ENCODE results near the gene ATG7. TPM values are rescaled to one million over a fixed set of nuclear protein-coding genes. Genes with fewer than 3 reads are reported as not detected.
A peak's percentile ranks its signal among the peaks of the same experiment; 100 is the strongest.

ATG7 gene
- total RNA-seq, 1 experiment from 2014 or later = 29.3 TPM

DNA sequence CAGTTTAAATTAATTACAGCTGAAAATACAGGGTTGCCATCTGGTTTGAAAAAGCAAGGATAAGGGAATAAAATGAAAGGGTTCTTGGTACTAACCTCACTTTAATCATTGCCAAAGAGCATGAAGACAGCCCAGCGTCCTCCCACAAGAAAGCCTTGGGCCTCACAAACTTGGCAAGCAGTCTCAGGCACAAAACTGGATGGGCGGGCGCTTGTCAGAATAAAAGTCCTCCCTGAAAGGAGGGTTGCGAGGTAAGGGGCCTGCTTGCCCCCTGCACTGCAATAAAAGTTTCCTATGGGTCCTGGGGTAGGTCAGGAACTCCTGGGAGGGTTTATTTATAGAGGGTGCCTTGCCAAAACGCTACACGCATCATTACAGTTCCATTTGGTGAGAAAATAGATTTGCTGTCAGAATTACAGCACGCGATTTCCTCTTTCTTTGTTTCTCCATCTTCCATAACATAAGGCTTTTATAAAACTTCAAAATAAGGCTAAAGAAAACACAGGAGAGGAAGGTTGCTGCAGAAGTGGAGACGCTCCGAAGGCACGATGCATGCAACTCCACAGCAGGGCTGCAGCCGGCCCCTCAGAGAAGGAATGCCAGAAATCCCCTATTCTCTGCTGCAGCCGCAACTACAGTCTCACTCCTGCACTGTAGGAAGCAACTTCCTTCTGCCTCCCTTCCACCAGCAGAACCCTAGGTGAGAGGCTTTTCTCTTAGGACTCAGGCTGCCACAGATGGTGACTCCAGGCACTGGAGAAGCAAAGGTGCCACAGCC, 310.2 kb downstream of the ATG7 start:
- Histone ChIP-seq H3K36me3 (ENCODE audit: control insufficient read depth in 1 of 2, insufficient read depth in 2 of 2, low read length in 2 of 2) (no peaks in the 10 kb centered on the region), H3K79me2 (ENCODE audit: insufficient read depth, low read length) (peaks cover 56% of the 10 kb centered on the region), H3K4me2 (ENCODE audit: low read length) (peak overlapping the region; percentile 49), H3K27ac (ENCODE audit: low read depth, low read length) (no peak overlapping the region), H3K9me2 (ENCODE audit: insufficient read depth) (no peaks in the 10 kb centered on the region), H3K27me3 (ENCODE audit: insufficient read depth, low read length) (no peaks in the 10 kb centered on the region), H2AFZ (ENCODE audit: low read depth, low read length, poor library complexity, severe bottlenecking) (no peak overlapping the region), H3K9ac (ENCODE audit: low read length) (no peak overlapping the region), H3K4me3 (replicated peaks in 1 of 2; ENCODE audit: low read depth in 1 of 2, low read length in 2 of 2) (no peak overlapping the region), H3K9me3 (ENCODE audit: control insufficient read depth in 1 of 2, insufficient read depth in 1 of 2, low read depth in 1 of 2, low read length in 2 of 2) (no peaks in the 10 kb centered on the region), H3K4me1 (ENCODE audit: control insufficient read depth in 1 of 2, insufficient read depth in 2 of 2, low read length in 2 of 2) (peaks cover 9 to 16% of the 10 kb centered on the region in 2 experiments; a peak in 3 of 4 replicates), H4K20me1 (ENCODE audit: insufficient read depth) (no peaks in the 10 kb centered on the region)
- POLR2A ChIA-PET = no interaction called here
- TF ChIP-seq TCF7L2 (IDR thresholded peaks at IDR 0.05; ENCODE audit: borderline replicate concordance, extremely low read depth, insufficient read depth, insufficient read length) (no peak), SIN3A (IDR thresholded peaks at IDR 0.05; ENCODE audit: low read depth) (no peak), SP1 (IDR thresholded peaks at IDR 0.05; ENCODE audit: low read depth) (peak; percentile 36)
- TF ChIP-seq, protein P1, sequence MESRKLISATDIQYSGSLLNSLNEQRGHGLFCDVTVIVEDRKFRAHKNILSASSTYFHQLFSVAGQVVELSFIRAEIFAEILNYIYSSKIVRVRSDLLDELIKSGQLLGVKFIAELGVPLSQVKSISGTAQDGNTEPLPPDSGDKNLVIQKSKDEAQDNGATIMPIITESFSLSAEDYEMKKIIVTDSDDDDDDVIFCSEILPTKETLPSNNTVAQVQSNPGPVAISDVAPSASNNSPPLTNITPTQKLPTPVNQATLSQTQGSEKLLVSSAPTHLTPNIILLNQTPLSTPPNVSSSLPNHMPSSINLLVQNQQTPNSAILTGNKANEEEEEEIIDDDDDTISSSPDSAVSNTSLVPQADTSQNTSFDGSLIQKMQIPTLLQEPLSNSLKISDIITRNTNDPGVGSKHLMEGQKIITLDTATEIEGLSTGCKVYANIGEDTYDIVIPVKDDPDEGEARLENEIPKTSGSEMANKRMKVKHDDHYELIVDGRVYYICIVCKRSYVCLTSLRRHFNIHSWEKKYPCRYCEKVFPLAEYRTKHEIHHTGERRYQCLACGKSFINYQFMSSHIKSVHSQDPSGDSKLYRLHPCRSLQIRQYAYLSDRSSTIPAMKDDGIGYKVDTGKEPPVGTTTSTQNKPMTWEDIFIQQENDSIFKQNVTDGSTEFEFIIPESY (IDR thresholded peaks at IDR 0.05; ENCODE audit: extremely low read depth, insufficient replicate concordance, low read length) = no peak
- DNase-seq (ENCODE audit: low read depth, low spot score) (no peak), ATAC-seq (no peak)
- intact Hi-C loops (cut with micrococcal nuclease) = no loop called here
- CTCF ChIA-PET = no interaction called here
- RAD21 ChIA-PET (ENCODE audit: low non-redundant PET in 1 of 2, low total read pairs in 2 of 2, uncharacterized antibody in 2 of 2, unreplicated experiment in 2 of 2) = no interaction called here
- BruUV-seq (replicated peaks) = no TSS peak

DNA sequence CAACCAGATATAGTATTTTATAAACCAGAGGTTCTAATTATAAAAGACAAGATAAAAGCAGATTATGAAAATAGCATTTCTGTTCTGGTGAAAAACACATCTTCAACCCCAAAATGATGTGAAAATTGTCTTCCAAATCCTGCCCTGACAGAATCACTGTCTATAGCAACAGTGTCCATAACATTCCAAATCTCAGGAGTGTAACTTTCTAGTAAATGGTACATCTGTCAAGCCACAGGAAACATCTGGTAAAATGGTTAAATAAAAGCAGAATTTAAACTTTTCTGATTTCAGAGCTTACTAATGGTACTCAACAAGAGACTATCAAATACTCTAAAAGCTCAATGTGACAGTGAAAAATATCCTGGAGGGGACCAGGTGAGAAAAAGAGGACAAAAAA, 311.0 kb downstream of the ATG7 start:
- Histone ChIP-seq H3K4me2 (ENCODE audit: low read length) (no peak overlapping the region), H3K27ac (ENCODE audit: low read depth, low read length) (no peak overlapping the region)
- POLR2A ChIA-PET = no interaction called here

More for the DNA sequence above, 311.0 kb downstream of the ATG7 start:
- no peaks in the 10 kb centered on the region for H4K20me1 ChIP-seq (ENCODE audit: insufficient read depth)
- H3K9ac ChIP-seq (ENCODE audit: low read length) = no peak overlapping the region
- DNase-seq (ENCODE audit: low read depth, low spot score) (no peak), ATAC-seq (no peak)
- no peaks in the 10 kb centered on the region for H3K27me3 ChIP-seq (ENCODE audit: insufficient read depth, low read length)
- TF ChIP-seq POLR2A (IDR thresholded peaks at IDR 0.05; ENCODE audit: borderline replicate concordance, extremely low read depth, insufficient read depth, insufficient read length) (no peak), SP1 (IDR thresholded peaks at IDR 0.05; ENCODE audit: low read depth) (no peak), CBX3 (IDR thresholded peaks at IDR 0.05; ENCODE audit: low read depth) (no peak), YY1 (IDR thresholded peaks at IDR 0.05; ENCODE audit: extremely low read depth, insufficient replicate concordance, low read depth, low read length) (no peak), EZH2 (IDR thresholded peaks at IDR 0.05) (no peak)
- peaks cover 9 to 16% of the 10 kb centered on the region in 2 experiments; a peak in 3 of 4 replicates for H3K4me1 ChIP-seq (ENCODE audit: control insufficient read depth in 1 of 2, insufficient read depth in 2 of 2, low read length in 2 of 2)
- H3K36me3 ChIP-seq (ENCODE audit: control insufficient read depth in 1 of 2, insufficient read depth in 2 of 2, low read length in 2 of 2) = no peaks in the 10 kb centered on the region
- intact Hi-C loops (cut with micrococcal nuclease) = no loop called here
- peaks cover 50% of the 10 kb centered on the region for H3K79me2 ChIP-seq (ENCODE audit: insufficient read depth, low read length)
- no TSS peak for BruUV-seq (replicated peaks)
- no peak overlapping the region for H3K4me3 ChIP-seq (replicated peaks in 1 of 2; ENCODE audit: low read depth in 1 of 2, low read length in 2 of 2)
- no peak overlapping the region for H2AFZ ChIP-seq (ENCODE audit: low read depth, low read length, poor library complexity, severe bottlenecking)
- H3K9me3 ChIP-seq (ENCODE audit: control insufficient read depth in 1 of 2, insufficient read depth in 1 of 2, low read depth in 1 of 2, low read length in 2 of 2) = no peaks in the 10 kb centered on the region
- no peaks in the 10 kb centered on the region for H3K9me2 ChIP-seq (ENCODE audit: insufficient read depth)
- CTCF ChIA-PET = no interaction called here
- RAD21 ChIA-PET (ENCODE audit: low non-redundant PET in 1 of 2, low total read pairs in 2 of 2, uncharacterized antibody in 2 of 2, unreplicated experiment in 2 of 2) = no interaction called here

Measured in HCT116 (cell line).